Stomach smooth muscle (tissue), 2 donors: ENCODE measurements around the gene KRTAP29-1.

Experiments
- H3K27ac ChIP-seq: one replicate; pipeline ENCODE4 v1.7.0; 2013; ENCODE audit warnings: mild to moderate bottlenecking, low read length, inconsistent platforms
- H3K27me3 ChIP-seq, 2 donors: one replicate each; pipeline ENCODE4 v1.7.0; 2013; ENCODE audit warnings: low read length in 2 of 2; ENCODE audit not compliant: insufficient read depth in 2 of 2, control insufficient read depth in 1 of 2
- H3K36me3 ChIP-seq, 2 donors: one replicate each; pipeline ENCODE4 v1.7.0; 2013; ENCODE audit warnings: low read length in 2 of 2; ENCODE audit not compliant: control insufficient read depth in 2 of 2, insufficient read depth in 2 of 2
- H3K4me1 ChIP-seq: one replicate; pipeline ENCODE4 v1.7.0; 2013; ENCODE audit warnings: low read length; ENCODE audit not compliant: control insufficient read depth, insufficient read depth
- H3K4me3 ChIP-seq, 2 donors: one replicate each; pipeline ENCODE4 v1.7.0; 2013; ENCODE audit warnings: low read length in 2 of 2
- H3K9ac ChIP-seq, 2 donors: one replicate each; pipeline ENCODE4 v1.7.0; 2013; ENCODE audit warnings: low read length in 2 of 2, mild to moderate bottlenecking in 1 of 2
- H3K9me3 ChIP-seq, 2 donors: one replicate each; pipeline ENCODE4 v1.7.0; 2013; ENCODE audit warnings: low read length in 2 of 2; ENCODE audit not compliant: control insufficient read depth in 2 of 2
- donor health status: healthy.
- donor health status: Pancreatic carcinoma.

Gene KRTAP29-1

GRCh38 chr17:41327411-41328120 is 24.9 kb upstream of the KRTAP29-1 start:
- Histone ChIP-seq H3K27ac (no peak overlapping the region), H3K4me1 (no peaks in the 10 kb centered on the region), H3K36me3 (no peaks in the 10 kb centered on the region), H3K27me3 (no peaks in the 10 kb centered on the region), H3K9me3 (no peaks in the 10 kb centered on the region), H3K4me3 (no peak overlapping the region), H3K9ac (no peak overlapping the region)

GRCh38 chr17:41326173-41327145 is 23.8 kb upstream of the KRTAP29-1 start:
- H3K27me3 ChIP-seq = no peaks in the 10 kb centered on the region

DNA sequence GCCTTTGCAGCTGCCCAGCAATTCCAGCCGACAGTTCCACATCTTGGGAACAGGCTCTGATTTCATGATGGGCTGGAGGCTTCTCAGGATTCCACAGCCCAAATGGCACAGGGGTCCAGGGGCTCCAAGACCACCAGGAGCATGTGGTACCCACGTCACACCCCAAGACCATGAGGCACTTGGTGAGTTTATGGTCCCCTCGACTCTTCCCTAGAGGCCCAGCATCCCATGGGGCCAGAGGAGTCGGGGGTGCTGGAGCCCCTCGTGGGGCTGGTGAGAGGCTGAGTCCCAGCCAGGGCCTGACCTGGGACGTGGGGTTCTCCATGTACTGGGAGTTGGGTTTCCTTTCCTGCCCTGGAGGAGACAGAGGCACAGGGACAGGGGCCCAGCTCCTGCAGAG is 23.0 kb upstream of the KRTAP29-1 start:
- H3K36me3 ChIP-seq = no peaks in the 10 kb centered on the region
- no peak overlapping the region for H3K27ac ChIP-seq
- H3K9ac ChIP-seq = no peak overlapping the region
- H3K9me3 ChIP-seq = no peaks in the 10 kb centered on the region
- H3K4me1 ChIP-seq = no peaks in the 10 kb centered on the region
- no peaks in the 10 kb centered on the region for H3K27me3 ChIP-seq
- H3K4me3 ChIP-seq = no peak overlapping the region

More at GRCh38 chr17:41326173-41327145, 23.8 kb upstream of the KRTAP29-1 start:
- no peak overlapping the region for H3K4me3 ChIP-seq
- H3K27ac ChIP-seq = no peak overlapping the region
- no peaks in the 10 kb centered on the region for H3K9me3 ChIP-seq
- H3K9ac ChIP-seq = no peak overlapping the region
- H3K36me3 ChIP-seq = no peaks in the 10 kb centered on the region
- no peaks in the 10 kb centered on the region for H3K4me1 ChIP-seq

GRCh38 chr17:41325126-41325525 is 22.5 kb upstream of the KRTAP29-1 start:
- Histone ChIP-seq H3K9me3 (no peaks in the 10 kb centered on the region), H3K9ac (no peak overlapping the region), H3K36me3 (no peaks in the 10 kb centered on the region), H3K4me3 (no peak overlapping the region), H3K27ac (no peak overlapping the region), H3K4me1 (no peaks in the 10 kb centered on the region), H3K27me3 (no peaks in the 10 kb centered on the region)

GRCh38 chr17:41324180-41325075 is 21.8 kb upstream of the KRTAP29-1 start:
- Histone ChIP-seq H3K36me3 (no peaks in the 10 kb centered on the region), H3K27ac (no peak overlapping the region), H3K4me3 (no peak overlapping the region), H3K4me1 (no peaks in the 10 kb centered on the region), H3K27me3 (no peaks in the 10 kb centered on the region), H3K9me3 (no peaks in the 10 kb centered on the region), H3K9ac (no peak overlapping the region)

DNA sequence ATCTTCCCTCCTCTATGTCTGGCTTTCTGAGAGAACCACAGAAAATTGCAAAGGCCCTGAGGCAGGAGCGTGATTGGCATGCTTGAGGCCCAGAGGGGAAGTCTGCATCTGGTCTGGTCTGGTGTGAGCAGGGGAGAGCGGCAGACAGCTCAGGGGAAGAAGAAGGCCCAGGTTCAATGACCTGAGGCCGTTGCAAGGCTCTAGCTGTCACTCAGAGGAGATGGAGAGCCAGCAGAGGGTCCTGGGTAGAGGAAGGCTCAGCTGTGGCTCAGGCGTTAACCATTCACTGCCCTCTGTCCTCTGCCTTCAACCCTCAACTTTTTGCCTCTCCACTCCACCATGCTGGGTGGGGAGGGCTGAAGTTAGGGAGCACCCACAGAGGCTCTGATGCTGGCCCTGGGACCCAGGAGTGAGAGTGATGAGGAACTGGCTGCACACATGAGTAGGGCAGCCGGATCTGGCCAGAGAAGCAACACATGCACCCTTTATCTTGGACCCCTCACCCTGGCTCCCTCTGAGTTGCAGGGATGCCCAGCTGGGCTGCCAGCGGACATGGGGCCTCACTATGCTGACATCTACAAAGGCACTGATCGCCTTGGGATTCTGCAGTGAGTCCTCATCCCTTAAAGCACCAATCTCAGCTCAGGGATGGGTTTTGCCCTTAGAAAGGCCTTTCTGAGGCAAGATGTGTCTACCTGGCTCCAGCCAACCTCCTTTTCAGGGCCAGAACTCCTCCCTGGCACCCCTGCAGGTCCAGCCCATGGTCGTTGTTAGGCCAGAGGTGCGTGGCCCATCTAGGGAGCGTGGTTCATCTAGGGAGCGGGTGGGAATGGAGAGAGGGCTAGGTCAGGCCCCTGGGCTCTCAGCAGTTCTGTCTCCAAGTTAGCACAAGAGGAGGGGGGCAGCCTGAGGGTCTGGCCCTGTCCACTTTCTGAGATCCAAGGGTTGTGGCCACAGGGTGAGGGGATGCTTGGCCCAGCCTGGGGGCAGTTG is 20.5 kb upstream of the KRTAP29-1 start:
- no peak overlapping the region for H3K27ac ChIP-seq
- H3K9ac ChIP-seq = no peak overlapping the region
- H3K9me3 ChIP-seq = no peaks in the 10 kb centered on the region
- no peaks in the 10 kb centered on the region for H3K4me1 ChIP-seq
- no peaks in the 10 kb centered on the region for H3K27me3 ChIP-seq
- H3K4me3 ChIP-seq = no peak overlapping the region
- H3K36me3 ChIP-seq = no peaks in the 10 kb centered on the region

DNA sequence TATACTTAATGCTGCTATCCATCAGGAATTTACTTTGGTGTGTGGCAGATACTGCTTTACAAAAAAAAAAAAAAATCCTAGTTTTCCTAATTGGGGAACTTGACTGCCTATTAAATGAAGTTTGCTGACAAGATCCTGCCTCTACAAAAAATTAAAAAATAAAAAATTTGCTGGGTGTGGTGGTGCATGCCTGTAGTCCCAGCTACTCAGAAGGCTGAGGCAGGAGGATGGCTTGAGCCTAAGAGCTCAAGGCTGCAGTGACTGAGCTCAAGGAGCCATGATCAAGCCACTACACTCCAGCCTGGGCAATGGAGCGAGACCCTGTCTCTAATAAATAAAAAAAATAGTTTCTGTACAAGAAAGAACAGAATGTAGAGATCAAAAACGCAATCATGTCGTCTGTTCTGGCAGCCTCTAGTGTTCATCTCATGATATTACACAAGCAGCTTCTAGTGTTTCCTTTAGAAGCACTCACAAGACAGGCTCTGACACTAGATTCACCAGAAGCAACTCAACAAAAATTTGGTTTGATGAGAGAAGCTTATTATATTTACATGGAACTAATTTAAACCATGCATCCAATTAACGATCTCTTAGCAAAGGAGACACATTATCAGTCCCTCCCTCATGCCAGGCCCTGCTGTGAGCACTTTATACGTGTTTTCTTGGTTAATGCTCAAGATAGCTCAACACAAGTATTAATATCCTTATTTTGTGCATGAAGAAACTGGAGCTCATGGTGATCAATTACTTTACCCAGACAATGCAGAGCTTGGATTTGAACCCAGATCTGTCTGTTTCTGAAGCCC is 19.6 kb upstream of the KRTAP29-1 start:
- H3K9ac ChIP-seq = no peak overlapping the region
- no peak overlapping the region for H3K27ac ChIP-seq
- H3K9me3 ChIP-seq = no peaks in the 10 kb centered on the region
- no peak overlapping the region for H3K4me3 ChIP-seq
- H3K4me1 ChIP-seq = no peaks in the 10 kb centered on the region
- no peaks in the 10 kb centered on the region for H3K36me3 ChIP-seq
- no peaks in the 10 kb centered on the region for H3K27me3 ChIP-seq

DNA sequence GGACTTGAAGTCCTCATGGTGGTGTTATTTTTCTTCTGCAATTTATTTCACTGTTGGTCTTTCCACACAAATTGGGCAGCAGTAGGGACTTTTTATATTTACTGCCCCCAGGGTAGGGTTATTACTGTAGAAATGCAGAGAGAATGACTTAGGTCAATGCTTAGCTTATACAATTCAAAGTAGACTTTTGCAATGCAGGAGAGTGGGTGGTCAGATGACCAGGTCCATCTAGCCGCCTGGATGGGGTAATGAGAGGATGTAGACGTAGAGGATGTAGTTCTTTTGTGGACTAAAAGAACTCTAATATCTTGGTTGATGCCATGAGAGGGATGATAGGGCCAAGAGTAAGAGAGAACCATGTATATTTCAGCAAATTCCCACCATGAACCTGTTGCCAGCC is 15.6 kb upstream of the KRTAP29-1 start:
- H3K9ac ChIP-seq = no peak overlapping the region
- no peak overlapping the region for H3K4me3 ChIP-seq
- no peaks in the 10 kb centered on the region for H3K4me1 ChIP-seq
- no peak overlapping the region for H3K27ac ChIP-seq
- H3K27me3 ChIP-seq = peaks cover 0 to 2% of the 10 kb centered on the region in 2 donors
- no peaks in the 10 kb centered on the region for H3K9me3 ChIP-seq
- no peaks in the 10 kb centered on the region for H3K36me3 ChIP-seq

- H3K9ac ChIP-seq = no peak overlapping the region
- peaks cover 0 to 6% of the 10 kb centered on the region in 2 donors for H3K27me3 ChIP-seq
- no peak overlapping the region for H3K4me3 ChIP-seq
- H3K9me3 ChIP-seq = no peaks in the 10 kb centered on the region
- H3K36me3 ChIP-seq = no peaks in the 10 kb centered on the region
- no peaks in the 10 kb centered on the region for H3K4me1 ChIP-seq
- H3K27ac ChIP-seq = no peak overlapping the region
Measured at GRCh38 chr17:41315814-41316445, 13.3 kb upstream of the KRTAP29-1 start.
